Measurements from ENCODE around the gene SMOC2.

The SMOC2 gene

DNA sequence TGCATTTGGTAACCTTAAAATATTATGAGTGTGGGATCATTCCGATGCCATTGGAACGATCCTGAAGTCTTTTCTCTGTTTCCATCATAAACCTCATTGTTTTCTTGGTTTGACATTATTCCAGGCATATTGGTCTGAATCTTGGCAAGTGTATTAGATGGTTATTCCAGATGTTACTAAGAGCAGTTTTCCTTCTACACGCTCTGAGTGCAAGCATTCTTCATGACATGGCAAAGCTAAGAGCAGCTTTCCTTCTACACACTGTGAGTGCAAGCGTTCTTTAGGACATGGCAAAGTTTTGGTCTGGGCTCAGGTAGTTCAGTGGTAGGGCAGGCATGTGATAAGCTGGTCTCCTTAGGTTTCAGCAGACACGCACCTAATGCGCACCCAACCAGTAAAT, 53.0 kb downstream of the SMOC2 start:
- no peaks in the 10 kb centered on the region for H3K79me2 ChIP-seq (ENCODE audit: low read length)
- no peaks in the 10 kb centered on the region for H3K36me3 ChIP-seq (replicated peaks; ENCODE audit: low read depth, low read length)
- H3K27ac ChIP-seq (ENCODE audit: low read length), result no peak overlapping the region
- no peaks in the 10 kb centered on the region for H3K27me3 ChIP-seq (ENCODE audit: low read depth, low read length)
- no peak overlapping the region for H2AFZ ChIP-seq (ENCODE audit: low read depth, low read length)
- no peak overlapping the region for H3K4me2 ChIP-seq (ENCODE audit: low read length)
- no peak overlapping the region for H3K9ac ChIP-seq (ENCODE audit: low read length)
- H3K4me1 ChIP-seq (ENCODE audit: low read length), result no peaks in the 10 kb centered on the region
- no peak overlapping the region for H3K4me3 ChIP-seq (ENCODE audit: low read length)
- no peaks in the 10 kb centered on the region for H3K9me3 ChIP-seq (ENCODE audit: insufficient read depth, low read length)
- H4K20me1 ChIP-seq (ENCODE audit: insufficient read depth, low read length), result no peaks in the 10 kb centered on the region
- TF ChIP-seq EZH2phosphoT487 (IDR thresholded peaks at IDR 0.05; ENCODE audit: low read depth), result no peak
- TF ChIP-seq CTCF (IDR thresholded peaks at IDR 0.05; ENCODE audit: low read depth, low read length), result no peak

DNA sequence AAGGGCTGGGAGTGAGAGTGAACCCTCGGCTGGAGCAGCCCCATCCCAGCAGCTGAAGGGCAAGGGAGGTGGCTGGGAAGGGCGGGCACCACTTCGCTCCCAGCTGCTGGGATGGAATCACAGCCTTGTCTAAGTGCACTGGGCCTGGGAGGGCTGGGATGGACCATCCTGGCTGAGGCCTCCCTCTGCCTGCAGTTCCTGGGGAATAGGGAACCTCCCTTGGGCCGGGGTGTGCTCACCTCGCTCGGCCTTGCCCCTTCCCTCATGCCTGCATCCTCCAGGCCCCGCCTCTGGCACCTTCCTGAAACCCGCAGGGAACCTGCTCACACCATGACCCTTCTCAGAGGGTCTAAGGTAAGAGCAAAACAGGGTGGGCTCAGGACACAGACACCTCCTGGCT, 53.7 kb downstream of the SMOC2 start:
- Histone ChIP-seq H2AFZ (ENCODE audit: low read depth, low read length) (no peak overlapping the region), H3K4me1 (ENCODE audit: low read length) (no peaks in the 10 kb centered on the region), H3K4me3 (ENCODE audit: low read length) (no peak overlapping the region), H3K4me2 (ENCODE audit: low read length) (no peak overlapping the region), H3K9me3 (ENCODE audit: insufficient read depth, low read length) (no peaks in the 10 kb centered on the region), H3K27me3 (ENCODE audit: low read depth, low read length) (no peaks in the 10 kb centered on the region), H4K20me1 (ENCODE audit: insufficient read depth, low read length) (no peaks in the 10 kb centered on the region), H3K79me2 (ENCODE audit: low read length) (no peaks in the 10 kb centered on the region), H3K36me3 (replicated peaks; ENCODE audit: low read depth, low read length) (no peaks in the 10 kb centered on the region), H3K9ac (ENCODE audit: low read length) (no peak overlapping the region), H3K27ac (ENCODE audit: low read length) (no peak overlapping the region)
- TF ChIP-seq EZH2phosphoT487 (IDR thresholded peaks at IDR 0.05; ENCODE audit: low read depth), result no peak
- TF ChIP-seq CTCF (IDR thresholded peaks at IDR 0.05; ENCODE audit: low read depth, low read length), result no peak

- Histone ChIP-seq H3K36me3 (replicated peaks; ENCODE audit: low read depth, low read length) (no peaks in the 10 kb centered on the region), H3K9ac (ENCODE audit: low read length) (no peak overlapping the region), H2AFZ (ENCODE audit: low read depth, low read length) (no peak overlapping the region), H3K4me3 (ENCODE audit: low read length) (no peak overlapping the region), H3K79me2 (ENCODE audit: low read length) (no peaks in the 10 kb centered on the region), H3K27me3 (ENCODE audit: low read depth, low read length) (no peaks in the 10 kb centered on the region), H3K4me1 (ENCODE audit: low read length) (no peaks in the 10 kb centered on the region), H4K20me1 (ENCODE audit: insufficient read depth, low read length) (no peaks in the 10 kb centered on the region), H3K27ac (ENCODE audit: low read length) (no peak overlapping the region), H3K9me3 (ENCODE audit: insufficient read depth, low read length) (no peaks in the 10 kb centered on the region), H3K4me2 (ENCODE audit: low read length) (no peak overlapping the region)
- no peak for TF ChIP-seq CTCF (IDR thresholded peaks at IDR 0.05; ENCODE audit: low read depth, low read length)
- TF ChIP-seq EZH2phosphoT487 (IDR thresholded peaks at IDR 0.05; ENCODE audit: low read depth), result no peak
These were observed 54.1 kb downstream of the SMOC2 start for GRCh38 chr6:168495133-168495532.

DNA sequence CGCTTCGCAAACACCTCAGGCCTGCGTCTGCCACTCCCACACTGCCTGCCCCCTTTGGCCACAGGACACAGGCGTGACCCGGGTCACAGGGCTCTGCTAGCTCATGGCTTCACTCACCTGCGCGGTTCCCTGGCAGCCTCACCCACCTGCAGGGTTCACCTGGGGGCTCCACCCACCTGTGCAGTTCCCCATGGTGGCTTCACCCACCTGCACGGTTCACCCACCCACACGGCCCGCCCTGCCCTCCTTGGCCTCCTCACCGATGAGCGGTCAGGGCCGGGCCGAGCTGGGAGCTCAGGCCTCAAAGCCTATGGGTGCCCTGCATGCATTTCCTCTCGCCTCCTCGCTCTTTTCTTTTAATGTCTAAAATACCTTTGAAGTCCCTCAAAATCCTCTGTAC, 54.7 kb downstream of the SMOC2 start:
- H3K4me2 ChIP-seq (ENCODE audit: low read length), result no peak overlapping the region
- no peaks in the 10 kb centered on the region for H3K9me3 ChIP-seq (ENCODE audit: insufficient read depth, low read length)
- no peaks in the 10 kb centered on the region for H3K79me2 ChIP-seq (ENCODE audit: low read length)
- no peak overlapping the region for H3K9ac ChIP-seq (ENCODE audit: low read length)
- no peaks in the 10 kb centered on the region for H3K27me3 ChIP-seq (ENCODE audit: low read depth, low read length)
- no peaks in the 10 kb centered on the region for H3K4me1 ChIP-seq (ENCODE audit: low read length)
- TF ChIP-seq CTCF (IDR thresholded peaks at IDR 0.05; ENCODE audit: low read depth, low read length) (no peak), EZH2phosphoT487 (IDR thresholded peaks at IDR 0.05; ENCODE audit: low read depth) (no peak)
- no peak overlapping the region for H3K4me3 ChIP-seq (ENCODE audit: low read length)
- H3K36me3 ChIP-seq (replicated peaks; ENCODE audit: low read depth, low read length), result no peaks in the 10 kb centered on the region
- H2AFZ ChIP-seq (ENCODE audit: low read depth, low read length), result no peak overlapping the region
- no peak overlapping the region for H3K27ac ChIP-seq (ENCODE audit: low read length)
- H4K20me1 ChIP-seq (ENCODE audit: insufficient read depth, low read length), result no peaks in the 10 kb centered on the region

All from OCI-LY3 (cell line).